GM11168 (cell line): ENCODE measurements around the gene SH3RF3.

Experiments
- in situ Hi-C: fragments of 300-500 bp; cut with MboI; formaldehyde crosslinking; loops from one replicate; pipeline ENCODE4 v1.12.0; 2022; ENCODE audit warnings: low sequenced_read_pairs; ENCODE audit not compliant: unreplicated experiment

Gene SH3RF3

GRCh38 chr2:109448946-109449788 is 320.2 kb downstream of the SH3RF3 start:
- in situ Hi-C loops: no loop called here

- in situ Hi-C loops: no loop called here
Observed at GRCh38 chr2:109450574-109451273, 321.7 kb downstream of the SH3RF3 start.

DNA sequence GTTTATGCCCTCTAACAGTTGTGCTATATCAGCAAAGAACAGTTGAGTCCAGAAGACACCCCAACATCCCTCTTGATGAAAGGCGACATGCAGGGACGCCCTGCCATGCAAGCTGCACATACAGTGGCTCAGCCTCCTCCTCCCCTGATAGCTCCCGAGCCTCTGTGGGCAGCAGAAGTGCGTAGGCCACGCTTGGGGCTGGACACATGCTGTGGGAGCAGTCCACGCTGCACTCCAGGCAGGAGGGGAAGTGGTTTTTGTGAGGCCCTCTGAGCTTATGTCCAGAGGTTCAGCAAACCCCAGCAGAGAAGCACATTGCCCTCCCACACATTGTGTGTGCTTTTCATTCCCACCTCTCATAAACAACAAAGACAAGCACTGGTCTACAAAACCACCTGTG is 322.7 kb downstream of the SH3RF3 start:
- in situ Hi-C loops: no loop called here

DNA sequence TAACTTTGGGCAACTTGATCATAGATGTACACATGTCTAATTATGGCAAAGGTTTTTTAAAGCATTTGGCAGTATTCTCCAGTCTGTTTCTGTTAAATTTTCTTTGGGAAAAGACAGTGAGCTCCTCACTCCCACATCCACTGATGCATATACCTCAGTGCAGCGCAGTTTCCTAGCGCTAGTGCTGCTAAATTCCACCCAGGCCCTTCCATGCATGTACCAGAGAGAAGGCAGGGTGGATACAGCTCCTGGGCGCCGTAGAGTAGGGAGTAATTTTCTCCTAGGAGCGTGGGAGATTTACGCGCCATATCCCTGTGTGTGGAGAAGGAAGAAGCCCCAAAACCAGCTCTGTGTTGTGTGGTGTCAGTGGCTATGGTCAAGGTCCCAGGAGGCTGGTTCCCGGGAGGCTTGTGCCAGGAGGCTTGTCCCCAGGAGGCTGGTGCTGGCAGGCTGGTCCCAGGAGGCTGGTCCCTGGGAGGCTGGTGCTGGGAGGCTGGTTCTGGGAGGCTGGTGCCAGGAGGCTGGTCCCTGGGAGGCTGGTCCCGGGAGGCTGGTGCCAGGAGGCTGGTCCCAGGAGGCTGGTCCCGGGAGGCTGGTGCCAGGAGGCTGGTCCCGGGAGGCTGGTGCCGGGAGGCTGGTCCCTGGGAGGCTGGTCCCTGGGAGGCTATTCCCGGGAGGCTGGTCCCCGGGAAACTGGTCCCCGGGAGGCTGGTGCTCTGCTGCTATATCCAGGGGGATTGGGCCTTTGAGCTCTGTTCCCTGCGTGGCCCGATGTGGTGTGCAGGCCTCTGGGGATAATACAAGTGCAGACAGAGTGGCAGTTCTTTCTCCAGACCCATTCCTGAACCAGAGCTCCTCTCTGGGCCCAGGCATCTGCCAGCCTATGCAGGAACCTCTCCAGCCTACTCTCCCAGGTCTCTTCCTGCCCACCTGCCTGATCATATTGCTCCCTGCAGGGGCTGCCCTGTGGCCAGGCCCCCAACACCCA is 323.6 kb downstream of the SH3RF3 start:
- in situ Hi-C loops: no loop called here

DNA sequence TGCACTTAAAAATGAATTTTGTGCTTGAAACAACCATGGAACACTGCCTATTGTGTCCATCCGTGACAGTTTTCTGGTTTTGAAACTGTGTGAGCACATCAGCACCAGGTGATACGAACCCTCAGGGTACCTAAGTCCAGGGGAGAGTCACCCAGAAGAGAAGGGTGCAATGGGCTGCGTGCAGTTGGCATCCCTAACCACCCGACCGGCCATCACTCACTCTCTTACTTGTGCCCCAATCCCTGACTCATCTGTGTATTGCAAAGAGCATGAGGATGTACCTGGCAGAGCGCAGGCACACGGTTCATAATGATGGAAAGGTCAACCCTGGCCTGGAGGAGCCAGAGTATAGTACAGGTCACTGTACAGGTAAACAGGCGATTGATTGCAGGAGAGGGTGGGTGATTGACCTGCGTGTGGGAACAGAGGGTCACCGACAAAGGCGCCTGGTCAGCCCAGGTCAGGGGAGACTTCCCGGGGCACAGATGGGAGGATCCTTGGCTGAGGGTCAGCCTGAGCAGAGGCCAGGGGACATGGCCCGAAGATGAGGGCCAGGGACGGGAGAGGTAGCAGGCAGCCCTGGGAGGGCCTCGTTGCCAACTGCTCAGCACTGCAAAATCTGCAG is 324.5 kb downstream of the SH3RF3 start:
- in situ Hi-C loops: no loop called here

- in situ Hi-C loops: no loop called here
Observed at GRCh38 chr2:109454304-109454703, 325.3 kb downstream of the SH3RF3 start.

DNA sequence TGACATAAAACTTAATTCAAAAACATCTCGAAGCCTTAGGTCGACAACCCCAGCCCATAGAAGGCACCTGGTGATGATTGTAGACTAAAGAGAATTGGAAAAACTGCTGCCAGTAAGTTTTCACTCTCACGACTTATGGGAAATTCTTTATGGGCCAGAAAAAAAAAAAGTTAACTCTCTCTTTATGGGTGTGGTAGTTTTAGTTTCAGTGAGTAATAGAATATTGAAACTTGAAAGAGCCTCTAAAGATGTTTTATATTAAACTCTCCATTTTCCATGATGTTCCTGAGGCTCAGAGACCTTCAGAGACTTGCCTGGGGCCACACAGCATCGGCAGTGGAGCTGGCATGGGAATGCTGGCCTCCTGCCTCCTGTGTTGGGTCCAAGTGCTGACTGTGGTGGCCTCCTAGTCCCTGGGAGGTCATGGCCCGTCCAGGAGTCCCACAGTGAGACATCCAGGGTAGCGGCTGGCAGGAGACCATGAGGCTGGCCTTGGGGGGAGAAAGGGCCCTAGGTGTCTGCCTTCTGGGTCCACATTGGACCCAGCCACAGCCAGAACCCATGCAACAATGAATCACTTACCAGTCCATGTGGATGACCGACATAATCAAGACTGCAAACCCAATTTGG is 325.9 kb downstream of the SH3RF3 start:
- in situ Hi-C loops: no loop called here

DNA sequence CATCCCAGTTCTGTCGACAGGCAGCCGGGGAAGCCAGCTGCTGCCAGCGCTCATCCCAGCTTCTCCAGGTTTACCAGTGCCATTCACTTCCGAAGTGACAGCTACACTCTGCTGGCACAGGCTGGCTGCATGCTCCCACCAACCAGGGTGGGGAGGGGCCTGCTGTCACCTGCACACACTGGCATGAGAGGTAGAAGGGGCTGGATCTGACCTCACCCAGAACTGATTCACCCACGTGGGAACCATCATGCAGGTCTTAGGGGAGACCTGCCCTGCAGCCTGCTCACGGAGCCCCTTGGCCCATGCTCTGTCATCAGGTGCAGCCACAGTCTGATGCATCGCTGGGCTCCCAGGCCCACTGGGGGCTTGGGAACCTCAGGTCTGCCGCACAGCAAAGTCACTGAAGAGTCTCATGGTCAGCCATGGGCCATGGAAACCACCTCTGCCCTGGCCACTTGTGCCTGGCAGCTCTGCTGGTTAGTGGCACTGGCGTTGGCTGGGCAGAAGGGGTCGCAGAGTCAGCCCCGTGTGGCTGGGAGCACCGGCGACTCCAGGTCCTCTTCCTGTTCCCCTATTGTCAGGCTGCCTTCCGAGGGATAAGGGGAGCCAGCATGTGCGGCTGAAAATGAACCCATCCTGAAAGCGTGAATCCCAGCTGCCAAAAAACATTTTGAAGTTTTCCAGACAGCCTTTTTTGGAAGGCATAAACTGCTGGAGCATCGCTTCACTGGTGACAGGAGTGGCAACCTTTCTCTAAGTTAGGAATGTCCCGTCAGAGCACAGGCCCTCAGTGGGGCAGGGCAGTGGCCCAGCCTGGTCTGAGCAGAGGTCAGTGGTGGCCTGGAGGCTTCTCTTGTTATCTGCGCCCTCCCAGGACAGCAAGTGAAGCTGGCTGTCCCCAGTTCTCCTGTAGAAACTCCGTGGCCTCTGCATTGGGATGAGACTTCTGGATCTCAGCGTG is 327.0 kb downstream of the SH3RF3 start:
- in situ Hi-C loops: no loop called here

DNA sequence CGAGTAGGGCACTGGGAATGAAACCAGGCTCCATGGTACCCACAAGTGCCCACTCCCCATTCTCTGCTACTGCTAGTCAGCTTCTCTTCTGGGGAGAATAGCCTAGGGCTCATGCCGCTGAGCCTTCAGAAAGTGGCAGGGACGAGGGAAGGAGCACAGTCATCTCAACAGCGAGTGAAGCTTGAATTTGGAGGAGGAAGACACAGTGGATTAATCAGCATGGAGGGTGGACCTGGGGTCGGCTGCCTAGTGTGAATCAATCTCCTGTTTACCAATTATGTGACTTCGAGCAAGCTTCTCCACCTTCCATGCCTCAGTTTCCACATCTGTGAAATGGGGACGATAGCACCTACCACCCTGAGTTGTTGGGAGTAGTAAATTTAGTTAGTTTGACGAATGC is 327.8 kb downstream of the SH3RF3 start:
- in situ Hi-C loops: no loop called here

DNA sequence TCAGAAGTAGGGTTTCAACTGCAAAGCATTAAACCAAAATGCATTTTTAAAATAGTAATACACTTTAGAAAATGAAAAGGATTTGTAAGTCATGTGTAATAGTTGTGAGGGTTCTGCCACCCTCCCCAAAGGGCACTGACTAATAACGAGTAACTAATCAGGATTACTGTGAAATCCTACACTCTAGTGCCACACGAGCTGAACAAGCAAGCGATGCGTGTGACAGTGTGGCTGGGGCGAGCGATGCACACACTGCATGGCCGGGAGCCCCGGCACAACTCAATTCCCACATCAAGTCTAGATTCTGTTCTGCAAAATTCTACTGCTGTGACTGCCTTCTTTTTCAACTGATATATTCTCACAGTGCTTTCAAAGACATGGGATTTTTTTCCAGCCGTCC is 328.4 kb downstream of the SH3RF3 start:
- in situ Hi-C loops: no loop called here

DNA sequence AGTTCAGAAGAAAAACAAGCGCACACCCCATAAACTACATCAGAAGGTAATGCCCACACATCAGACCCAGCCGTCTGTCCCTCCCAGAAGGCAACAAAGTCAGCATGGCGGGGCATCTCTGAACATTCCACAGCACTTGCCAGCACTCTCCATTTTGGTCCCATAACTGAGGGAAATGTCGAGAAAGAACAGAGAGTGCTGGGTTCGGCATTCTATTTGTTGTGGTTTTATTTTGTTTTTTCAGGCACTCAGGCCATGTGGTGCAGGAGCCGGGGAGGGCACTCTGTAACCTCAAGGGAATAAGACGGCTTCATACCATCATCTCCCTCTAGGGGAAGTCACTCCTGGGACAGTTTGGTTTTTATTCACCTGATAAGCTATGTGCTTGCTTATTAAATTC is 328.8 kb downstream of the SH3RF3 start:
- in situ Hi-C loops: no loop called here

DNA sequence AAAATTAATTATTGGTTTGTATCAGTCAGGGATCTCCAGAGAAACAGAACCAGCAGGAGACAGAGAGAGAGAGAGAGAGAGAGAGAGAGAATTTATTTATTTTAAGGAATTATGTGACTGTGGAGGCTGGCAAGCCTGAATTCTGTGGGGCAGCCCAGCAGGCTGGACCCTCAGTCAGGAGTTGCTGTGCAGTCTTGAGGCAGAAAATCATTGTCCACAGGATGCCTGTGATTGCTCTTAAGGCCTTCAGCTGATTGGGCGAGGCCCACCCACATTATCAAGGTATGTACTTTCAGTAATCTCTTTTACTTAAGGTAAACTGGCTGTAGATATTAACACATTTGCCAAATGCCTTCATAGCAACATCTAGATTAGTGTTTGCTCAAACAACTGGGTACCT is 329.5 kb downstream of the SH3RF3 start:
- in situ Hi-C loops: no loop called here

DNA sequence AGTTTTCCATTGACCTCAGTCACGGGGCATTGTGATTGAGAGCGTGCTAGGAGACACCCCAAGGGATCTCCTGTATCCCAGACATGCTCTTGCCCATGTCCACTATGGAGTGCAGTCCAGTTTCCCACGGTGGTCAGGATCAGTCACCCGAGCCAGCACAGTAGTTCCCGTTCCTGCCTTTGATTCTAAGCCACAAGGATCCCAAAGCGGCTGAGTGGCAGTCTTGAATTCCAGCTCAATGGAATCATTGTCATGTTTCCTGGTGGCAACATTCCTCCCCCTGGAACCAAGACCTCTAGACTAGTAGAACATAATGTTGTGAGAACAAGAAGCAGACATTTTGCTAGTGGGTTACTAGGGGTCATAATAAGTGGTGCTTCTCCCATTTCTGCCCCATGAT is 330.5 kb downstream of the SH3RF3 start:
- in situ Hi-C loops: no loop called here

GRCh38 chr2:109460553-109461324 is 331.7 kb downstream of the SH3RF3 start:
- in situ Hi-C loops: no loop called here

DNA sequence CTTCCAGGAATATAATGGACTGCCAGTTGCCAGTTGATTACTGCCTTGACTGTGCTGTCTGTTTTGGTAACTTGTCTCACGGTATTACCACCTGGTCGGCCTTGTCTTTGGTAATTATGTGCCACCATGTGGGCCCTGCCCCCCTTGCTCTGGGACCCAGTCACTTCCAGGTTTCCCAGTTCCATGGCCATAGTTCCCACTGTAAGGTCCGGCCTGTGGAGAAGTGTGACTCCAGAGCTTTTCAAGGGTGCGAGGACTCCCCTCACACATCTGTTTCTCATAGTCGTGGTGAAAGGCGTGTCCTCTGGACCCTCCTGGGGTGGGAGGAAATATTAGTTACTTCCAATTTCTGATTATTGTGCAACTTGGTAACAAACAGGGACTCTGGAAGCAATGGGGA is 334.2 kb downstream of the SH3RF3 start:
- in situ Hi-C loops: no loop called here

DNA sequence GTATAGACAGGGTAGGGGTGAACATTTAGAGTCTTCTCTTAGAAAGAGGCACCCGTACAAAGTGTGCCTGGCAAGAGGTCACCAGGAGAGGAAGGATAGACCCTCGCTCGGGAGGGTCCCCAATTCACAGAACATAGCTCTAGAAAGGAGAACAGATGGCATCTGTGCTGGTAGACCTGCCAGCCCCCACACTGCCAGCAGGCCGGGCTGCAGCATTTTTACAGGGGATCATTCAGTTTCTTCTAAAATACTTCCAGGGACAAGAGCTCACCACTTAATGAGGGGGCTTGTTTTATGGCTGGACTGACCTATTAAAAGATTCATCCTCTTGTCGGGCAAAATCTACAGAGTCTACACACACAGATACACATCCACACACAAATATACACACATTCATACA is 334.9 kb downstream of the SH3RF3 start:
- in situ Hi-C loops: no loop called here

- in situ Hi-C loops: no loop called here
Observed at GRCh38 chr2:109466674-109467575, 337.9 kb downstream of the SH3RF3 start.
